A549 (cell line): ENCODE measurements around the gene IVD. TPM values are rescaled to one million over a fixed set of nuclear protein-coding genes. Genes with fewer than 3 reads are reported as not detected.
A peak's percentile ranks its signal among the peaks of the same experiment; 100 is the strongest.

Experiments used
- ATAC-seq, 2 experiments: fragments of 200-7000 bp in 1 of 2; fragments of >200 bp in 1 of 2; cut with Nextera tagmentation in 1 of 2; cut with Tn5 transposase in 1 of 2; 3 replicates each; pipeline versions ENCODE4 v1.8.0 to v1.9.1; 2018 to 2020; ENCODE audit warnings: mild to moderate bottlenecking in 1 of 2, moderate library complexity in 1 of 2
- CTCF ChIA-PET: fragments of 300-600 bp; sonication (Branson Sonifier 250); formaldehyde crosslinking; extraction: SDS; loops from one replicate; lab custom pipeline; 2021; ENCODE audit warnings: antibody characterized with exemption, inconsistent platforms; lab: Yijun Ruan, JAX
- POLR2A ChIA-PET: fragments of 350-600 bp; formaldehyde crosslinking; extraction: SDS; loops from one replicate; lab custom pipeline; 2021; ENCODE audit warnings: antibody characterized with exemption, inconsistent platforms; lab: Yijun Ruan, JAX
- DNase-seq, 2 experiments: peaks; one replicate each; pipeline versions ENCODE4 v3.0.0 to v3.0.0-alpha.2; 2011 to 2016; ENCODE audit warnings: low read depth in 1 of 2, low spot score in 1 of 2
- FAIRE-seq: peaks from 2 replicates; lab custom pipeline; 2011; peaks lifted over from hg19 to GRCh38; lab: Jason Lieb, UNC
- H3K27ac ChIP-seq, 2 experiments: fragments of >200 bp; sonication (Bioruptor Twin); formaldehyde crosslinking; 3 replicates each; pipeline ENCODE4 v1.5.1; 2016 to 2017
- H3K4me1 ChIP-seq: fragments of >200 bp; sonication (Bioruptor Twin); formaldehyde crosslinking; 3 replicates; pipeline ENCODE4 v1.6.1; 2016
- H3K4me2 ChIP-seq: fragments of >200 bp; sonication (Bioruptor Twin); formaldehyde crosslinking; 3 replicates; pipeline ENCODE4 v1.6.1; 2016
- H3K4me3 ChIP-seq: fragments of >200 bp; sonication (Bioruptor Twin); formaldehyde crosslinking; 3 replicates; pipeline ENCODE4 v1.5.1; 2016
- H3K9me3 ChIP-seq: fragments of >200 bp; sonication (Bioruptor Twin); formaldehyde crosslinking; 3 replicates; pipeline ENCODE4 v1.6.1; 2016
- CBX2 ChIP-seq: fragments of 200-600 bp; sonication (generic); IDR thresholded peaks from 2 replicates; pipeline ENCODE4 v1.6.1; 2016; ENCODE audit warnings: low read depth, mild to moderate bottlenecking, borderline replicate concordance
- CBX8 ChIP-seq: fragments of 200-600 bp; sonication (generic); IDR thresholded peaks from 2 replicates; pipeline ENCODE4 v1.6.1; 2016
- CHD2 ChIP-seq: fragments of 150-350 bp; IDR thresholded peaks from 2 replicates; pipeline ENCODE4 v1.6.1; 2014; ENCODE audit warnings: low read length; ENCODE audit not compliant: partially characterized antibody
- CHD4 ChIP-seq: fragments of 200-600 bp; sonication (generic); IDR thresholded peaks from 2 replicates; pipeline ENCODE4 v1.6.1; 2016; ENCODE audit warnings: antibody characterized with exemption, mild to moderate bottlenecking, borderline replicate concordance
- EHF ChIP-seq: fragments of 250-450 bp; sonication (Bioruptor Pico); IDR thresholded peaks from 2 replicates; pipeline ENCODE4 v1.5.0; 2020; ENCODE audit warnings: mild to moderate bottlenecking
- FOSL2 ChIP-seq, 2 experiments: fragments of 450-650 bp in 1 of 2; fragments of >200 bp in 1 of 2; sonication (Bioruptor Twin) in 1 of 2; formaldehyde crosslinking; IDR thresholded peaks; 2 replicates each; pipeline versions ENCODE4 v1.5.0 to v1.6.1; 2016 to 2020; ENCODE audit warnings: mild to moderate bottlenecking in 1 of 2, moderate library complexity in 1 of 2
- FOXS1 ChIP-seq: fragments of 250-450 bp; sonication (Bioruptor Pico); IDR thresholded peaks from 2 replicates; pipeline ENCODE4 v1.5.0; 2020; ENCODE audit warnings: mild to moderate bottlenecking, moderate library complexity
- GATA3 ChIP-seq: IDR thresholded peaks from 2 replicates; pipeline ENCODE4 v1.6.1; 2012; ENCODE audit warnings: borderline replicate concordance
- HDAC2 ChIP-seq: fragments of 200-600 bp; sonication (generic); IDR thresholded peaks from 2 replicates; pipeline ENCODE4 v1.6.1; 2016
- HOXB13 ChIP-seq: fragments of 250-450 bp; sonication (Bioruptor Pico); IDR thresholded peaks from 2 replicates; pipeline ENCODE4 v1.5.0; 2020; ENCODE audit warnings: low read depth, mild to moderate bottlenecking, moderate library complexity
- KDM5A ChIP-seq: fragments of 200-600 bp; sonication (generic); IDR thresholded peaks from 2 replicates; pipeline ENCODE4 v1.6.1; 2016; ENCODE audit warnings: antibody characterized with exemption, mild to moderate bottlenecking
- MAZ ChIP-seq: fragments of 150-350 bp; IDR thresholded peaks from 2 replicates; pipeline ENCODE4 v1.6.1; 2014; ENCODE audit warnings: antibody characterized with exemption, low read depth, low read length, borderline replicate concordance
- PHF8 ChIP-seq: fragments of 200-600 bp; sonication (generic); IDR thresholded peaks from 2 replicates; pipeline ENCODE4 v1.6.1; 2016; ENCODE audit warnings: low read depth, mild to moderate bottlenecking, antibody characterized with exemption, moderate library complexity, borderline replicate concordance
- POLR2A ChIP-seq: IDR thresholded peaks from 2 replicates; pipeline ENCODE4 v1.6.1; 2012; ENCODE audit warnings: mild to moderate bottlenecking, low read length
- POLR2AphosphoS2 ChIP-seq: conservative IDR thresholded peaks from 2 replicates; pipeline ENCODE4 v1.6.1; 2012; ENCODE audit warnings: low read length, improper control_type of control experiment, inconsistent platforms
- RAD21 ChIP-seq, 2 experiments: fragments of >200 bp in 1 of 2; sonication (Bioruptor Twin) in 1 of 2; formaldehyde crosslinking in 1 of 2; IDR thresholded peaks in 1 of 2; conservative IDR thresholded peaks in 1 of 2; 2 replicates in 1 of 2; 3 replicates in 1 of 2; pipeline ENCODE4 v1.6.1; 2012 to 2018; ENCODE audit warnings: inconsistent platforms in 1 of 2
- SMC3 ChIP-seq: fragments of >200 bp; sonication (Bioruptor Twin); formaldehyde crosslinking; IDR thresholded peaks from 3 replicates; pipeline ENCODE4 v1.6.1; 2018; ENCODE audit warnings: inconsistent platforms
- SREBF2 ChIP-seq: fragments of 450-650 bp; IDR thresholded peaks from 2 replicates; pipeline ENCODE4 v1.6.1; 2014; ENCODE audit warnings: mild to moderate bottlenecking, moderate library complexity
- TP53 ChIP-seq: fragments of 250-450 bp; sonication (Bioruptor Pico); IDR thresholded peaks from 2 replicates; pipeline ENCODE4 v1.5.0; 2021; ENCODE audit warnings: mild to moderate bottlenecking, moderate library complexity
- ZSCAN20 ChIP-seq: fragments of 250-450 bp; sonication (Bioruptor Pico); IDR thresholded peaks from 2 replicates; pipeline ENCODE4 v1.8.0; 2022; ENCODE audit warnings: mild to moderate bottlenecking, moderate library complexity
- WGBS: methylation state at CpG from one replicate; pipeline ENCODE4 v1.1.6; 2017; ENCODE audit errors: missing lambda C conversion rate; 5-methylcytosine and 5-hydroxymethylcytosine counted together
- polyA plus RNA-seq, 4 experiments: library from polyadenylated mRNA; depleted of rRNA in 3 of 4; stranded (reverse); fragments of >200 nt; fragmentation: RNase III in 1 of 4; extraction: RNeasy Plus Mini Kit Qiagen cat#74134 plus additional on column Dnase treatment in 1 of 4; gene quantifications; 2 replicates in 3 of 4; 3 replicates in 1 of 4; pipeline ENCODE4 v1.2.3, GENCODE V29; 2011 to 2017
- TF ChIP-seq, protein P1 (sequence below): IDR thresholded peaks from 2 replicates; pipeline ENCODE4 v1.6.1; 2012; ENCODE audit warnings: low read depth, borderline replicate concordance
- TF ChIP-seq, protein P2 (sequence below): IDR thresholded peaks from 2 replicates; pipeline ENCODE4 v1.6.1; 2012
- TF ChIP-seq, protein P3 (sequence below): fragments of >200 bp; sonication (Bioruptor Twin); formaldehyde crosslinking; IDR thresholded peaks from 3 replicates; pipeline ENCODE4 v1.5.1; 2016
- TF ChIP-seq, protein P4 (sequence below): fragments of >200 bp; sonication (Bioruptor Twin); formaldehyde crosslinking; IDR thresholded peaks from 3 replicates; pipeline ENCODE4 v1.6.1; 2016
- TF ChIP-seq, protein P5 (sequence below): fragments of >200 bp; sonication (Bioruptor Twin); formaldehyde crosslinking; IDR thresholded peaks from 2 replicates; pipeline ENCODE4 v1.6.1; 2016
- TF ChIP-seq, protein P6 (sequence below): fragments of 250-450 bp; sonication (Bioruptor Pico); IDR thresholded peaks from 2 replicates; pipeline ENCODE4 v1.5.0; 2021; ENCODE audit warnings: mild to moderate bottlenecking, moderate library complexity, borderline replicate concordance

The IVD gene
- polyA plus RNA-seq, 2 of the 4 experiments (the other 2 are of a cell fraction) = 10.2 to 12.4 TPM

DNA sequence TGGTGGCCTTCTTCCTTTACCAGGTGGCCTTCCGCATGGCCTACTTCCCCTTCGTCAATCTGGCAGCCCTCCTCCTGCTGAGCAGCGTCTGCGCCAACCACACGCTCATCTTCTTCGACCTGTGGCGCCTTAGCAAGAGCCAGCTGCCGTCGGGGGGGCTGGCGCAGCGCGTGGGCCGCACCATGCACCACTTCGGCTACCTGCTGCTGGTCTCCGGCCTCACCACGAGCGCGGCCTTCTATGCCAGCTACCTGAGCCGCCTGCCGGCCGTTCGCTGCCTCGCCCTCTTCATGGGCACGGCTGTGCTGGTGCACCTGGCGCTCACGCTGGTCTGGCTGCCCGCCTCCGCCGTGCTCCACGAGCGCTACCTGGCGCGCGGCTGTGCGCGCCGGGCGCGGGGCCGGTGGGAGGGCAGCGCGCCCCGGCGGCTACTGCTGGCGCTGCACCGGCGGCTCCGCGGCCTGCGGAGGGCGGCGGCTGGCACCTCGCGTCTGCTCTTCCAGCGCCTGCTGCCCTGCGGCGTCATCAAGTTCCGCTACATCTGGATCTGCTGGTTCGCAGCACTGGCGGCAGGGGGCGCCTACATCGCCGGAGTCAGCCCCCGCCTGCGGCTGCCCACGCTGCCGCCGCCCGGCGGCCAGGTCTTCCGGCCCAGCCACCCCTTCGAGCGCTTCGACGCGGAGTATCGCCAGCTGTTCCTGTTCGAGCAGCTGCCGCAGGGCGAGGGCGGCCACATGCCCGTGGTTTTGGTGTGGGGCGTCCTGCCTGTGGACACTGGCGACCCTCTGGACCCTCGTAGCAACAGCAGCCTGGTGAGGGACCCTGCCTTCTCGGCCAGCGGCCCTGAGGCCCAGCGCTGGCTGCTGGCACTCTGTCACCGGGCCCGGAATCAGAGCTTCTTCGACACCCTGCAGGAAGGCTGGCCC is 37.6 kb upstream of the IVD start:
- peak overlapping the region; percentile 82 for H3K4me2 ChIP-seq
- peak overlapping the region; percentile 33 for H3K4me3 ChIP-seq
- ATAC-seq (peak; percentile 88 to 92), FAIRE-seq (no peak), DNase-seq (peak; percentile 70 to 87)
- TF ChIP-seq RAD21 (conservative IDR thresholded peaks at IDR 0.05 in 1 of 2, IDR thresholded peaks at IDR 0.05 in 1 of 2) = peak; percentile 35 to 62
- TF ChIP-seq, protein P1, sequence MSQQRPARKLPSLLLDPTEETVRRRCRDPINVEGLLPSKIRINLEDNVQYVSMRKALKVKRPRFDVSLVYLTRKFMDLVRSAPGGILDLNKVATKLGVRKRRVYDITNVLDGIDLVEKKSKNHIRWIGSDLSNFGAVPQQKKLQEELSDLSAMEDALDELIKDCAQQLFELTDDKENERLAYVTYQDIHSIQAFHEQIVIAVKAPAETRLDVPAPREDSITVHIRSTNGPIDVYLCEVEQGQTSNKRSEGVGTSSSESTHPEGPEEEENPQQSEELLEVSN = peak; percentile 94
- TF ChIP-seq CBX8 = no peak
- TF ChIP-seq CHD4 = no peak
- TF ChIP-seq, protein P2, sequence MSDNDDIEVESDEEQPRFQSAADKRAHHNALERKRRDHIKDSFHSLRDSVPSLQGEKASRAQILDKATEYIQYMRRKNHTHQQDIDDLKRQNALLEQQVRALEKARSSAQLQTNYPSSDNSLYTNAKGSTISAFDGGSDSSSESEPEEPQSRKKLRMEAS = peak; percentile 93
- TF ChIP-seq, protein P3, sequence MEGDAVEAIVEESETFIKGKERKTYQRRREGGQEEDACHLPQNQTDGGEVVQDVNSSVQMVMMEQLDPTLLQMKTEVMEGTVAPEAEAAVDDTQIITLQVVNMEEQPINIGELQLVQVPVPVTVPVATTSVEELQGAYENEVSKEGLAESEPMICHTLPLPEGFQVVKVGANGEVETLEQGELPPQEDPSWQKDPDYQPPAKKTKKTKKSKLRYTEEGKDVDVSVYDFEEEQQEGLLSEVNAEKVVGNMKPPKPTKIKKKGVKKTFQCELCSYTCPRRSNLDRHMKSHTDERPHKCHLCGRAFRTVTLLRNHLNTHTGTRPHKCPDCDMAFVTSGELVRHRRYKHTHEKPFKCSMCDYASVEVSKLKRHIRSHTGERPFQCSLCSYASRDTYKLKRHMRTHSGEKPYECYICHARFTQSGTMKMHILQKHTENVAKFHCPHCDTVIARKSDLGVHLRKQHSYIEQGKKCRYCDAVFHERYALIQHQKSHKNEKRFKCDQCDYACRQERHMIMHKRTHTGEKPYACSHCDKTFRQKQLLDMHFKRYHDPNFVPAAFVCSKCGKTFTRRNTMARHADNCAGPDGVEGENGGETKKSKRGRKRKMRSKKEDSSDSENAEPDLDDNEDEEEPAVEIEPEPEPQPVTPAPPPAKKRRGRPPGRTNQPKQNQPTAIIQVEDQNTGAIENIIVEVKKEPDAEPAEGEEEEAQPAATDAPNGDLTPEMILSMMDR = peak; percentile 81
- no peak for TF ChIP-seq SREBF2
- TF ChIP-seq SMC3 = peak; percentile 61
- peak overlapping the region; percentile 55 to 87; a peak in 5 of 6 replicates for H3K27ac ChIP-seq
- ChIA-PET CTCF (interaction anchor here (0.7 to 9.5 kb wide), 28 partner anchors 8 to 259 kb away, joined by 3 to 135 read pairs (median 6); partner anchors contain the start of genes BMF, CCDC9B, DISP2 and INAFM2), POLR2A (no interaction called here)
- no peaks in the 10 kb centered on the region for H3K9me3 ChIP-seq
- 0 out of 3 replicates have a peak, but pooled peaks cover 7% of the 10 kb centered on the region for H3K4me1 ChIP-seq
- WGBS = 87% methylated on average over 6 of the region's 91 CpGs

DNA sequence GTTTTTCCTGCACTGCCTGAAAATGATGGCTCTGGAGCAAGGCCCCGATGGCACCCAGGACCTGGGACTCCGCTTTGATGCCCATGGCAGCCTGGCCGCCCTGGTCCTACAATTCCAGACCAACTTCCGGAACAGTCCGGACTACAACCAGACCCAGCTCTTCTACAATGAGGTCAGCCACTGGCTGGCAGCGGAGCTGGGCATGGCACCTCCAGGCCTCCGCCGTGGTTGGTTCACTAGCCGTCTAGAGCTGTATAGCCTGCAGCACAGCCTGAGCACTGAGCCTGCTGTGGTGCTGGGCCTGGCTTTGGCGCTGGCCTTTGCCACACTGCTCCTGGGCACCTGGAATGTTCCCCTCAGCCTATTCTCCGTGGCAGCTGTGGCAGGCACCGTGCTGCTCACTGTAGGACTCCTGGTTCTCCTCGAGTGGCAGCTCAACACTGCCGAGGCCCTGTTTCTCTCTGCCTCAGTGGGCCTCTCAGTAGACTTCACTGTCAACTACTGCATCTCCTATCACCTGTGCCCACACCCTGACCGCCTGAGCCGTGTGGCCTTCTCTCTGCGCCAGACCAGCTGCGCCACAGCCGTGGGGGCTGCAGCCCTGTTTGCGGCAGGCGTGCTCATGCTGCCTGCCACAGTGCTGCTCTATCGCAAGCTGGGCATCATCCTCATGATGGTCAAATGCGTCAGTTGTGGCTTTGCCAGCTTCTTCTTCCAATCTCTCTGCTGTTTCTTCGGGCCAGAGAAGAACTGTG is 36.7 kb upstream of the IVD start:
- Histone ChIP-seq H3K4me3 (no peak overlapping the region), H3K9me3 (no peaks in the 10 kb centered on the region), H3K4me1 (0 out of 3 replicates have a peak, but pooled peaks cover 7% of the 10 kb centered on the region), H3K4me2 (peak overlapping the region; percentile 82; the same call in 2 of the 3 replicates), H3K27ac (peak overlapping the region in 1 of 2 experiments; percentile 87; a peak in 3 of 6 replicates)
- ChIA-PET POLR2A (no interaction called here), CTCF (interaction anchor here (0.5 to 9.5 kb wide), 26 partner anchors 8 to 310 kb away, joined by 3 to 135 read pairs (median 6); partner anchors contain the start of genes BMF, CCDC9B, DISP2 and INAFM2)
- DNase-seq (no peak), ATAC-seq (no peak), FAIRE-seq (no peak)
- TF ChIP-seq HDAC2 (no peak), CBX2 (no peak), FOXS1 (CRISPR knock-in tag) (no peak), HOXB13 (no peak), KDM5A (no peak), GATA3 (no peak), EHF (CRISPR knock-in tag) (no peak), POLR2A (no peak), CHD2 (no peak), SREBF2 (no peak), ZSCAN20 (CRISPR knock-in tag) (no peak), FOSL2 (IDR thresholded peaks at IDR 0.05) (no peak), FOSL2 (CRISPR knock-in tag; IDR thresholded peaks at IDR 0.05) (no peak), TP53 (CRISPR knock-in tag) (no peak), MAZ (no peak), PHF8 (no peak), POLR2AphosphoS2 (no peak)
- TF ChIP-seq, protein P4, sequence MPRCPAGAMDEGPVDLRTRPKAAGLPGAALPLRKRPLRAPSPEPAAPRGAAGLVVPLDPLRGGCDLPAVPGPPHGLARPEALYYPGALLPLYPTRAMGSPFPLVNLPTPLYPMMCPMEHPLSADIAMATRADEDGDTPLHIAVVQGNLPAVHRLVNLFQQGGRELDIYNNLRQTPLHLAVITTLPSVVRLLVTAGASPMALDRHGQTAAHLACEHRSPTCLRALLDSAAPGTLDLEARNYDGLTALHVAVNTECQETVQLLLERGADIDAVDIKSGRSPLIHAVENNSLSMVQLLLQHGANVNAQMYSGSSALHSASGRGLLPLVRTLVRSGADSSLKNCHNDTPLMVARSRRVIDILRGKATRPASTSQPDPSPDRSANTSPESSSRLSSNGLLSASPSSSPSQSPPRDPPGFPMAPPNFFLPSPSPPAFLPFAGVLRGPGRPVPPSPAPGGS = no peak
- TF ChIP-seq, protein P5, sequence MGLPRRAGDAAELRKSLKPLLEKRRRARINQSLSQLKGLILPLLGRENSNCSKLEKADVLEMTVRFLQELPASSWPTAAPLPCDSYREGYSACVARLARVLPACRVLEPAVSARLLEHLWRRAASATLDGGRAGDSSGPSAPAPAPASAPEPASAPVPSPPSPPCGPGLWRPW = no peak
- TF ChIP-seq, protein P6, sequence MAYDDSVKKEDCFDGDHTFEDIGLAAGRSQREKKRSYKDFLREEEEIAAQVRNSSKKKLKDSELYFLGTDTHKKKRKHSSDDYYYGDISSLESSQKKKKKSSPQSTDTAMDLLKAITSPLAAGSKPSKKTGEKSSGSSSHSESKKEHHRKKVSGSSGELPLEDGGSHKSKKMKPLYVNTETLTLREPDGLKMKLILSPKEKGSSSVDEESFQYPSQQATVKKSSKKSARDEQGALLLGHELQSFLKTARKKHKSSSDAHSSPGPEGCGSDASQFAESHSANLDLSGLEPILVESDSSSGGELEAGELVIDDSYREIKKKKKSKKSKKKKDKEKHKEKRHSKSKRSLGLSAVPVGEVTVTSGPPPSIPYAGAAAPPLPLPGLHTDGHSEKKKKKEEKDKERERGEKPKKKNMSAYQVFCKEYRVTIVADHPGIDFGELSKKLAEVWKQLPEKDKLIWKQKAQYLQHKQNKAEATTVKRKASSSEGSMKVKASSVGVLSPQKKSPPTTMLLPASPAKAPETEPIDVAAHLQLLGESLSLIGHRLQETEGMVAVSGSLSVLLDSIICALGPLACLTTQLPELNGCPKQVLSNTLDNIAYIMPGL = no peak
- TF ChIP-seq, all 56 proteins: peak for 0
- WGBS = 91% methylated on average over 15 of the region's 24 CpGs
